ENCODE measurements around the gene AFAP1L1.

The AFAP1L1 gene

GRCh38 chr5:149284501-149284900, 12.8 kb downstream of the AFAP1L1 start:
- no peak for DNase-seq (ENCODE audit: low read depth in 3 of 3)

DNA sequence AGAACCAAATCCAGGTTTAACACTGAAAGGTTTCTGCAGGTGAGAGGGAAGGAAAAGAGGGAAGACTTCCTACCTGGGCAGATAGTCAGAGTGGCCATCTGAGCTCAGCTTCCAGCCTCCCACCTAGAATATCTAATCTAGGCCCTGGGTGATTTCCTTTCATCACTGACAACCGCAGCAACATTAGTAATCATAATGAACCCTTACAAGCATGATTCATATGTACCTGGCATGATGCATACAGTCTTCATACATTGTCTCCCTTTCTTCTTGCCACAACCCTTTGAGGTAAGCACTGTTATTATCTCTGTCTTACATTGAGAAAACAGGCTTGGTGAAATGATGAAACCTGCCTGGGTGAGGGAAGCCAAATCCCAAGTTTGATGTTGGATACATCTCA, 13.5 kb downstream of the AFAP1L1 start:
- no peak for DNase-seq (ENCODE audit: low read depth in 3 of 3)

GRCh38 chr5:149288436-149288835, 16.8 kb downstream of the AFAP1L1 start:
- no peak for DNase-seq (ENCODE audit: low read depth in 3 of 3)

- no peak for DNase-seq (ENCODE audit: low read depth in 3 of 3)
These were observed 17.6 kb downstream of the AFAP1L1 start for GRCh38 chr5:149289301-149289700.

DNA sequence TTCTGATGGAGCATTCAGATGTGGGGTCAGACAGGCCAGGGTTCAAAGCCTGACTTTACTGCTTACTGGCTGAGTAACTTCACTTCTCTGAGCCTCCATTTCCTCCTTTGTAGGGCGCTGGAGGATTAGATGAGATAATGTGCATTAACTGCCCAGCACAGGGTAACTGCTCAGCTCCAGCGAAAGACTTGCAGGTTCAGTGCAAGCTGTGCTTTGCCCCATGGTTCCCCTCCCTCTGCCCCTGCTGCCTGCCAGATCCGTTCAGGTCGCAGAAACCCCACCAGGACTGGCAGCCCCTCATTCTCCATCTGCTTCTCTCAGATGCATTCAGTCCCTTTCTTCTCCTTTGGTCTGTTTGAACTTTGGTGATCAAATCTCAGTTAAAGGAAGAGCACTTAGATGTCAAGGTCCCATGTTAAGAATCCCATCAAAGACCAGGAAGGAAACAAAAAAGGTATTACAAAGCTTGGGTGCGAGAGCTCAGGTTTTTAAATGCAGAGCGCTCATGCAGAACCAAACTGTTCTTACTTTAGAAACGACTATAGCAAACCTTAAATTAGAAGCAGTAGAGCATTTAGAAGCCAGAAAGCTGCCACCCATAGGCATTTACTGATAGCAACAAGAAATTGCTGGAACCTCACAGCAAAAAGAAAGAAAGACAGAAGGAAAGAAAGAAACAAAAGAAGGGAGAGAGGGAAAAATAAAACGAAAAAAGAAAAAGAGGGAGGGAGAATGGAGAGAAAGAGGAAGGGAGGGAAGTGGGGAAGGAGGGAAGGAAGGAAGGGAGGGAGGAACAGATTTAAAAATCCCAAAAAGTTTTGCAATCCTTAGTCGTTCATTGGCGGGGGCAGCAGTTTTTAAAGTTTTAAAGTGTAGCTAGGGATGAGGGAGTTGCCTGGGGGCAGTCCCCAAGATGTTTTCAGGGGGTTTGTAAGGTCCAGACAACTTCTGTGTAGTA, 23.5 kb downstream of the AFAP1L1 start:
- no peak for DNase-seq (ENCODE audit: low read depth in 3 of 3)

DNA sequence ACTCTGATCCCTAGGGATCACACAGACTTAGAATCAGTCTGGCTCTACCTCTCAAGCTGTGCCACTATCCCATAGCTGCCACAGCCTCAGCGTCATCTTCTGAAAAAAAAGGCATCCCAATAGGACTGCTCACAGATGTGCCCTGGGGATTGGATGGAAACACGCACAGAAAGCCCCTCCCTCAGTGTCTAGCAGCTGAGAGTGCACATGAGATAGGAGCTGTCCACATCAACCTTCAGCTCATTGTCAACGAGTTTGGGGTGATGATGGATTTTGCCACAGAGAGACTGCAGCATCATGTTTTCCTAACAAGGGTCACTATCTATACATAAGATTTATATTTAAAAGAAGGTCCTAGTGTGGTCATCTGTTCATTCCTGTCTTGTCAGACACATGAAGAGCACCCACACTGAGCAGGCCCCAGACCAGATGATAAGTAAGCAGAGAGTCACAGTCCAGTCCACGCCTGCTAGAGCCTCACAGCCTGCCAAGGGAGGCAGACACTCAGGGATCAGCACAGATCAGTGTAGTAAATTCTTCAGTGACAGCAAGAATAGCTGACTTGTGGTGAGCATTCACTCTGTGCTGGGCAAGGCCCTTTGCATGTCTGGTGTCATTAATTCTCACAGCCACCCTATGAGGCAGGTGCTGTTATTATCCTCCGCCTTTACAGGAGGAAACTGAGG, 25.8 kb downstream of the AFAP1L1 start:
- no peak for DNase-seq (ENCODE audit: low read depth in 3 of 3)

DNA sequence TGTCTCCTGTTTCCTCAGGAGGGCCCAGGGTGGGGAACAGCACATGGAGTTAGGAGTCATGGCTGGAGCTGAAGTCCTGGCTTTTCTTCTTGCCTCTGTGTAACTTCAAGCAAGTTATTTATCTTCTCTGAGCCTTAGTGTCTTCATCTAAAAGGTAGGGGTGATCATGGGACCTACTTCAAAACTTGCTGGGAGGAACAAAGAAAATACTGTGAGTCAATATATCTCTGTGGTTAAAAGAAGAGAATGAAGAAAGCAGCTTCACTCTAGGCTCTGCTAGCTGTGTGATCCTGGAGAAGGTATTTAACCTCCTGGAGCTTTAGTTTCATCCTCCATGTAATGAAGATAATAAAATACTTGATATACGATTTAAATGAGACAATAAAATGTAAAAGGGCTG, 26.5 kb downstream of the AFAP1L1 start:
- no peak for DNase-seq (ENCODE audit: low read depth in 3 of 3)

DNA sequence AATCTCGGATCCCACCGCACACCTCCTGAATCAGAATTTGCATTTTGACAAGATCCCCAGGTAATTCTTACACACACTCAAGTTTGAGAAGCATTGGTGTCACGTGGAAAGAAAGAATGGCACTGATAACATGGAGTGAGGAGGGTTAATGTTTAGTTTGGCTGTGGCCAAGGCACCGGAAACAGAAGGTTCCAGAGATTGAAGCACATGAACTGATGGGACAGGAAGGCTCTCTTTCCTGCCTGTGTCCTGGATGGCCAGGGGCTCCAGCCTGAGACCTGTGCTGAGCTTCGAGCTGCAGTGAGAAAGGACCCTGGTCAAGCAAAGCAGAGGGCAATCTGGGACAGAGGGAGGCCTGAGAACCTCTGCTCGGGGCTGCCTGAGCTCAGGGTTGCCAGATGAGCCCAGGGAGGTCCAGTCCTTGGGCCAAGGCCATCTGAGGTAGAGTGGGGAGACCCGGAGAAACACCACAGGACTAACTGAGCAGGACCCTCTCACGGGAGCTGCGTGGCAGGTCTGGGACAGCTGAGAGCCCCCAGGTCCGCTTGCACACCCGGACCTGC, 27.3 kb downstream of the AFAP1L1 start:
- no peak for DNase-seq (ENCODE audit: low read depth in 3 of 3)

DNA sequence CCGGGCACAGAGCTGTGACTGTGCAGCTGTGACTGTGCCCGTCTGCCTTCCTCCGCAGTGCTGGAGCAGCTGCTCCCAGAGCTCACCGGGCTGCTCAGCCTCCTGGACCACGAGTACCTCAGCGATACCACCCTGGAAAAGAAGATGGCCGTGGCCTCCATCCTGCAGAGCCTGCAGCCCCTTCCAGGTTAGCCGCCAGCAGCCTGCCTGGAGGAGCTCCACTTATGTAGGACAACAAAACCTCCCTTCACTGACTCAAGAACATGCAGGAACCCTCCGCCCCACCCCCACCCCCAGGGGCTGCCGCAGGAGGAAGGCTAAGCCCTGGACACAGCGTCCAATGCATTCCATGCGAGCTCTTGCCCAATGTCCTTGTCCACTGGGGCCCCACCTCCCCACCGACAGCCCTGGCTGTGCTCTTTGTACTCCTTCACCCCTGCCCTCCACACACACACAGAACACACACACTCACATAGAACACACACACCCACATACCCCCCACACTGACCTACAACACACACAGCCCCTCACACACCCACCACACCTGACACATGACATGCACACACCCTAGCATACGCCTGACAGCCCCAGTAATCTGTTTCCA, 27.9 kb downstream of the AFAP1L1 start:
- DNase-seq (ENCODE audit: low read depth in 3 of 3): no peak

- DNase-seq (ENCODE audit: low read depth in 3 of 3): no peak
These were observed 28.8 kb downstream of the AFAP1L1 start for GRCh38 chr5:149300441-149300840.

- no peak for DNase-seq (ENCODE audit: low read depth in 3 of 3)
These were observed 29.5 kb downstream of the AFAP1L1 start for GRCh38 chr5:149301049-149301743.

GRCh38 chr5:149301744-149302380, 30.2 kb downstream of the AFAP1L1 start:
- DNase-seq (ENCODE audit: low read depth in 3 of 3): no peak

DNA sequence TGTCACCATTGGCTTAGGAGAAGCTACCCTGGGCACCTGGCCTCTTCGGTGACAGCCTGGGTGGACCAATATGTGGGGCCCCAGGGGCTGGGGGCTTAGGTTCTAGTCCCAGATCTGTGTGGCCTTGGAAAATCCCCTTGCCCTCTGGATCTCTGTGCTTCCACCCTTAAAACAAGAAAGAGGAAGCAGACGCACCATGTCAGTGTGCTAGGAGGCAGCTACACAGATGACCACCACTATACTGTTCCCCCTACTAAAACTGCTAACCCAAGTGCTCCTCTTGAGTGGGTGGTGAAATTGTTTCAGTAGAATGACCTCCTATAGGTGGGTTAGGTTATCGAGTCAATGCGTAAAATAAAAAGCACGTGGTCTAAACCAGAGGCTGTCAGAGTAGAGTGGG, 31.0 kb downstream of the AFAP1L1 start:
- no peak for DNase-seq (ENCODE audit: low read depth in 3 of 3)

GRCh38 chr5:149303210-149303609, 31.6 kb downstream of the AFAP1L1 start:
- DNase-seq (ENCODE audit: low read depth in 3 of 3): no peak

DNA sequence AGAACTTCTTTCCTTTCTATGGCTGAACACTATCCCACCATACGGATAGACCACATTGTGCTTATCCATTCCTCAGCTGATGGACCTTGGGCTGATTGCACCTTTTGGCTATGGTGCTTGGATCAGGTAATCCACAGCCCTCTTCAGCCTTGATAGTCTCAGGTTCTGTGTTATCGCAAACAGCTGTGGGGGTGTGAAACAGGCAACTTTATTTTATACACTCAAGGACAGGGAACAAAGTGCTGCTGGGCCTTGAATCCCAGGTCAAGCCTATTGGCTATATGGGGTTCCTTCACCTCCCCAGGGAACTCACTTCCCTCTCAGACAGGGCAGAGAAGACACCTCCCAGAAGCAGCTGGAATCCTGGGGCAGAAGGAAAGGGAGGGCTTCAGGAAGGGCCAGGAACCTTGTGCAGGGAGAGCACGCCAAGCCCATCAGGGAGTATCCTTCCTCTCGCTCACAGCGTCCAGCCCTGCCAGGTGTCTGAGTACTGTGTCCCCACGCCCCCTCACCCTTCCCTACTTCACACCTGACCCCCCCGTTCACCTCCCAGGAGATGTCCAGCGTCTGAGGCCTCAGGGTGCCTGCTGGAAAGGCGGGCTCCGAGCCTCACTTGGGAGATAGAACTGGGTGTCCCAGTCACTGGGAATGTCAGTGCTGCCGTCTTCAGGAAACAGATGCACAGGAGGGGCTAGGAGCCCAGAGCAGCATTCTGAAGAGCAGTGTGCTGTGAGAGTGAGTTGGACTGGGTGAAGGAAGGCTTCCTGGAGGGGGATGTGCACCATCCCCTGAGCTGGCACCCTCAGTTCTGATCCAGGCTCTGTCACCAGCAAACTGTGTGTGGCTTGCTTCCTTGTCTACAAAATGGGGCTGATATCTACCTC, 32.8 kb downstream of the AFAP1L1 start:
- DNase-seq (ENCODE audit: low read depth in 3 of 3): no peak

DNA sequence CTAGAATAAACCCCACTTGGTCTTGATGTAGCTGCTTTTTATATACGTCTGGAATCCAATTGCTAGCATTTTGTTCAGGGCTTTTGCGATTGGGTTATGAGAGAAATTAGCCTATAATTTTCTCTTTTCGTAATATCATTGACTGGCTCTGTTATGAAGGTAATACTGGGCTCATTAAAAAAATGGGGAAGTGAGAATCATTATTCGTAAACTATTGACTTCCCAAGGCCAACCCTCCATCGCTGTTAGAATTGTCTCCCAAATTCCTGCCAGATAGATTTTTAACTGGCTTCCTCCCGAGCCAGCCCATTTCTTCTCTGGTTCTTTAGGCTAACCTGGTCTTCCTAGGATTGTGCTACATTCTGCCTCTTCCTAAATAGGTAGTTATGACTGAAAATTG, 37.7 kb downstream of the AFAP1L1 start:
- no peak for DNase-seq (ENCODE audit: low read depth in 3 of 3)

GRCh38 chr5:149310488-149310887, 38.8 kb downstream of the AFAP1L1 start:
- no peak for DNase-seq (ENCODE audit: low read depth in 3 of 3)

DNA sequence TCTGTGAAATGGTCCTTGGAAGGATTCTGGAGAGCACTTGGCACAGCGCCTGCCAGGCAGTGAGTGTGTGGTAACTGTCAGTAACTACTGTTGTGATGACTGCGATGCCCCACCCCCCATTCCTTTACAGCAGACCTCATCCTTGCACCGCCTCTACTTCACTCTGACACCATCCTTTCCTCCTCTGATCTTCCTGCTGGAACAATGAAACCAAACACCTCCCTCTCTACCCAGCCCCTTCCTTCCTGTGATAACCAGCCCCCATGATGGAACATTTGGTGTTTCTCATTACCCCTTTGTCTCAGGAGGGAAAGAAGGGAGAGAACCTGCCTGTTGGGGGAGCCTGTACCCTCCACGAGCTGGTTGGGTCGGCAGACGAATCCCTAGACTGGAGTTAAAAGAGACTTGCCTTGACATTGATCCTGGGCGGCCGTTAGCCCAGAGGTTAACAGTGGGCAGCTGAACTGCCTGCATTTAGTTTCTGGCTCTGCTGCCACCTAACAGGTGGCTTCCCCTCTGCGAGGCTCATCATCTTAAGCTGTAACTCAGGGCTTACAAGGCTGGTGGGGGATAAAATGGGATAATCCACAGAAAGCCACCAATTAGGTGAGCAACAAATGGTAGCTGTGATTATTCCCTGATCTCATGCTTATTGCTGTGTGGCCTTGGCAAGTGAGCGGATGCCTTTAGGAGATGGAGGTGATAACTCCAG, 39.4 kb downstream of the AFAP1L1 start:
- no peak for DNase-seq (ENCODE audit: low read depth in 3 of 3)

- DNase-seq (ENCODE audit: low read depth in 3 of 3): no peak
These were observed 41.6 kb downstream of the AFAP1L1 start for GRCh38 chr5:149313151-149313841.
